ENCODE results near the gene MLEC. TPM values are rescaled to one million over a fixed set of nuclear protein-coding genes. Genes with fewer than 3 reads are reported as not detected.

MLEC gene, protein sequence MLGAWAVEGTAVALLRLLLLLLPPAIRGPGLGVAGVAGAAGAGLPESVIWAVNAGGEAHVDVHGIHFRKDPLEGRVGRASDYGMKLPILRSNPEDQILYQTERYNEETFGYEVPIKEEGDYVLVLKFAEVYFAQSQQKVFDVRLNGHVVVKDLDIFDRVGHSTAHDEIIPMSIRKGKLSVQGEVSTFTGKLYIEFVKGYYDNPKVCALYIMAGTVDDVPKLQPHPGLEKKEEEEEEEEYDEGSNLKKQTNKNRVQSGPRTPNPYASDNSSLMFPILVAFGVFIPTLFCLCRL
- 100 to 1,000 TPM in 1 of 5 experiments, 10 to 100 TPM in 4; 27.6 to 132 (median 57.6) TPM for total RNA-seq
- polyA plus RNA-seq, result 10 to 100 TPM; 24.5 to 41.6 TPM
- total RNA-seq, result 56.4 reads per million, percentile 74 among the genes with 10 or more reads in this experiment

DNA sequence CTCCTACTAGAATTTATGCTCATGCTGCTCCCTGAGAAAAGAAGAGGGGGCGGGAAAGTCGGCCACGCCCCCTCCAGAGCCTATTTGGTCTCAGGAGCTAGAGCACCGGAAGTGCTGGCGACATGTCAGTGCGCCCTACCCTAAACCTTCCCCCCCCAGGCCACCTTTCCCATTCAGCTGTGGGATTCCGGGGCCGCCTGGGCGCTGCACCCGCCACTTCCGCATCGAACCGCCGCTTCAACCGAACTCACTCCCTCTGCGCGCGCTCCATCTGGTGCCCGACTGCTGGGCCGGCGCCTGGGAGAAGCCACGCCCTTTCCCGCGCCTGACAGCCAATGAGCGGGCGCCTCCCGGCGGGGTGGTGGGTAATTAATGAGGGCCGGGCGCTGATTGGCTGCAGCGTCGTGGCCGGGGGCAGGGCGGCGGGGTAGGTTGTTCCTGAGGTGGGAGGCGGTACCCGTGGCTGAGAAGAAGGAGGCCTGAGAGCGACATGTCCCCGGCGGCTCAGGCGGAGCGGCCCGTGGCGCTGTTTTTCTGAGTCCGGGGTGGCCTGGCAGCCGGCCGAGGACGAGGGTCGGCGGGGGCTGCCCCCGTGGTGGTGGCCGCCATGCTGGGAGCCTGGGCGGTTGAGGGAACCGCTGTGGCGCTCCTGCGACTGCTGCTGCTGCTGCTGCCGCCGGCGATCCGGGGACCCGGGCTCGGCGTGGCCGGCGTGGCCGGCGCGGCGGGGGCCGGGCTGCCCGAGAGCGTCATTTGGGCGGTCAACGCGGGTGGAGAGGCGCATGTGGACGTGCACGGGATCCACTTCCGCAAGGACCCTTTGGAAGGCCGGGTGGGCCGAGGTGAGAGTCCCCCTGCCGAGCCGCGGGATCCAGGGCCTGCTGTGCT is at the start of gene MLEC:
Gene MLEC (plus strand): TSS at position 460 of the 888 bp plus-strand sequence. CDS start 148 bp downstream, at position 608.
- ChIA-PET POLR2A (interaction anchor here (0.6 to 1.5 kb wide), 4 partner anchors 39 to 396 kb away, joined by 3 read pairs; partner anchors contain the start of gene POP5), CTCF (interaction anchor here (0.7 to 3.2 kb wide), 3 partner anchors 28 to 41 kb away, joined by 3 to 11 read pairs (median 6); no protein-coding TSS in a partner anchor)
- Histone ChIP-seq H3K4me3 (ENCODE audit: low read length) (peak within 1 kb of the TSS; percentile 99), H3K36me3 (ENCODE audit: control insufficient read depth in 2 of 3, insufficient read depth in 3 of 3, low read length in 3 of 3) (no peaks in the 10 kb centered on the region), H3K9me3 (ENCODE audit: control insufficient read depth in 2 of 3, low read length in 3 of 3) (no peaks in the 10 kb centered on the region), H3K27ac (ENCODE audit: low read depth, low read length) (peak within 1 kb of the TSS; percentile 77), H3K27me3 (ENCODE audit: control insufficient read depth in 2 of 2, insufficient read depth in 2 of 2, low read length in 2 of 2) (no peaks in the 10 kb centered on the region), H3K4me1 (ENCODE audit: control insufficient read depth in 2 of 2, insufficient read depth in 2 of 2, low read length in 2 of 2) (peaks cover 12 to 22% of the 10 kb centered on the region in 2 donors)
- peak within 1 kb of the TSS; percentile 91 to 97 (median 95) for H3K27ac Mint-ChIP-seq
- H3K36me3 Mint-ChIP-seq, result peaks cover 0 to 5% (median 0%) of the 10 kb centered on the region in 5 donors
- peaks cover 0 to 3% (median 0%) of the 10 kb centered on the region in 5 donors for H3K27me3 Mint-ChIP-seq
- H3K9me3 Mint-ChIP-seq, result peaks cover 0 to 3% (median 0%) of the 10 kb centered on the region in 11 donors
- DNase-seq, result peak; percentile 98 to 100 (median 99)
- peak; percentile 88 for ATAC-seq
- intact Hi-C loops (cut with micrococcal nuclease), result loop anchor here (1.0 to 5.0 kb wide), 28 partner anchors 23 to 1840 kb away; partner anchors contain the start of genes ACADS (in 2 of the 2), DIABLO (in 2 of the 2), POP5 (in 2 of the 2) and SPPL3 (in 2 of the 2)
- H3K4me3 Mint-ChIP-seq, result peak within 1 kb of the TSS; percentile 90 to 95 (median 94)
- H3K4me1 Mint-ChIP-seq, result peaks cover 22 to 53% (median 41%) of the 10 kb centered on the region in 7 donors

DNA sequence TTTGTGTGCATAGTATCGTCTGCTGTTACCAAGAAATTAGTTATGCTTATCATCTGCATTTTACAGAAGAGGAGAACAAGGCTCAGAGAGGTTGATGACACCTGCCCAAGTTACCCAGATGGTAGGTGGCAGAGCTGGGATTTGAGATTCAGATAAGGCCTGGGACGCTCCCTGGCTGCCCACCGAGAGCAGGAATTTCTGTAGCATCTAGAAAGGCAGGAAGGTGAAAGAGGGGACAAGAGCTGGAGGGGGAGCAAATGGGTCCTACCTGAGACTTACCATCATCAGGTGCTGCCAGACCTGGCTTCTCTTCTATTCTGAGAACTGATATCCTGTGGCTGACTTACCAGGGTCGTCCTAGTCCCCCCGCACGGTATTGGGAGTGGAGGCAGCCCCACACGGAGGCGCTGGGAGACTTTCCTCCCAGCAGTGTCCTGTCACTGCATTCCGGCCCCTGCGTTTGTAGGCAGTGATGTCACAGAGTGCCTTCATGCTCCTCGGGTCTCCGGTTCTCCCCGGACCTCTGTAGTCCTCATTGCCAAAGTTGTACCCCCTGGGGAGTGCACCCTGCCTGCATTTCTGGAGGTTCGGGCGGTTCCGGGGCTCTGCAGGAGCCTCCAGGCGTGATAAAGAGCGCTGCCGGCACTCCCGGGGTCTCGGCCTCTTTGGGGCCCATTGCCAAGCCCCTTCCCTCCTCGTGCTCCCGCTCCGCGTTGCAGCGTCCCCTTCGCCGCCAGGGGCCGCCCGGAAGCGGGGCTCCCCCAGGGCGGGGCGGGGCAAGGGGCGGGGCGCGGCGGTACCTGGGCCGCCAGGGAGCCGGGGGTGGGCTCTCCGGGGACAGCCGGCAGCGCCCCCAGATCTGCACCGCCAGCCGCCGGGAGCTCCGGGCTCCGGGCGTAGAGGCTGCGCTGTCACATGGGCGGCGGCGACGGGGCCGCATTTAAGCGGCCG is 46.9 kb upstream of the MLEC start, which contains the start of gene CABP1:
Gene CABP1 (plus strand): TSS at position 856 of the 951 bp plus-strand sequence. CDS start 60 bp downstream, at position 916.
- H3K27me3 Mint-ChIP-seq, result peaks cover 33 to 62% (median 40%) of the 10 kb centered on the region in 5 donors
- no peaks in the 10 kb centered on the region for H3K36me3 ChIP-seq (ENCODE audit: control insufficient read depth in 2 of 3, insufficient read depth in 3 of 3, low read length in 3 of 3)
- H3K4me1 Mint-ChIP-seq, result peaks cover 0 to 10% (median 6%) of the 10 kb centered on the region in 7 donors
- CTCF ChIA-PET, result interaction anchor here (0.6 kb wide), 1 partner anchor 9 kb away, joined by 3 read pairs; no protein-coding TSS in a partner anchor
- no peak within 1 kb of the TSS for H3K27ac ChIP-seq (ENCODE audit: low read depth, low read length)
- peak within 1 kb of the TSS; percentile 44 for H3K4me3 ChIP-seq (ENCODE audit: low read length)
- ATAC-seq (peak; percentile 82), DNase-seq (peak; percentile 18 to 65 (median 46))
- peak within 1 kb of the TSS in 1 of 9 donors; percentile 76 for H3K27ac Mint-ChIP-seq
- H3K9me3 ChIP-seq (ENCODE audit: control insufficient read depth in 2 of 3, low read length in 3 of 3), result no peaks in the 10 kb centered on the region
- peaks cover 4 to 8% of the 10 kb centered on the region in 2 donors for H3K4me1 ChIP-seq (ENCODE audit: control insufficient read depth in 2 of 2, insufficient read depth in 2 of 2, low read length in 2 of 2)
- peak within 1 kb of the TSS; percentile 70 to 89 (median 74) for H3K4me3 Mint-ChIP-seq
- POLR2A ChIA-PET, result interaction anchor here (0.6 kb wide), 1 partner anchor 269 kb away, joined by 3 read pairs; no protein-coding TSS in a partner anchor
- H3K9me3 Mint-ChIP-seq, result no peaks in the 10 kb centered on the region
- H3K27me3 ChIP-seq (ENCODE audit: control insufficient read depth in 2 of 2, insufficient read depth in 2 of 2, low read length in 2 of 2), result peaks cover 19 to 26% of the 10 kb centered on the region in 2 donors
- peaks cover 0 to 4% (median 0%) of the 10 kb centered on the region in 5 donors for H3K36me3 Mint-ChIP-seq
- intact Hi-C loops (cut with micrococcal nuclease), result loop anchor here (2.0 to 10.0 kb wide), 3 partner anchors 201 to 262 kb away; partner anchors contain the start of genes COX6A1 (in 1 of the 2) and SPPL3 (in 1 of the 2)

DNA sequence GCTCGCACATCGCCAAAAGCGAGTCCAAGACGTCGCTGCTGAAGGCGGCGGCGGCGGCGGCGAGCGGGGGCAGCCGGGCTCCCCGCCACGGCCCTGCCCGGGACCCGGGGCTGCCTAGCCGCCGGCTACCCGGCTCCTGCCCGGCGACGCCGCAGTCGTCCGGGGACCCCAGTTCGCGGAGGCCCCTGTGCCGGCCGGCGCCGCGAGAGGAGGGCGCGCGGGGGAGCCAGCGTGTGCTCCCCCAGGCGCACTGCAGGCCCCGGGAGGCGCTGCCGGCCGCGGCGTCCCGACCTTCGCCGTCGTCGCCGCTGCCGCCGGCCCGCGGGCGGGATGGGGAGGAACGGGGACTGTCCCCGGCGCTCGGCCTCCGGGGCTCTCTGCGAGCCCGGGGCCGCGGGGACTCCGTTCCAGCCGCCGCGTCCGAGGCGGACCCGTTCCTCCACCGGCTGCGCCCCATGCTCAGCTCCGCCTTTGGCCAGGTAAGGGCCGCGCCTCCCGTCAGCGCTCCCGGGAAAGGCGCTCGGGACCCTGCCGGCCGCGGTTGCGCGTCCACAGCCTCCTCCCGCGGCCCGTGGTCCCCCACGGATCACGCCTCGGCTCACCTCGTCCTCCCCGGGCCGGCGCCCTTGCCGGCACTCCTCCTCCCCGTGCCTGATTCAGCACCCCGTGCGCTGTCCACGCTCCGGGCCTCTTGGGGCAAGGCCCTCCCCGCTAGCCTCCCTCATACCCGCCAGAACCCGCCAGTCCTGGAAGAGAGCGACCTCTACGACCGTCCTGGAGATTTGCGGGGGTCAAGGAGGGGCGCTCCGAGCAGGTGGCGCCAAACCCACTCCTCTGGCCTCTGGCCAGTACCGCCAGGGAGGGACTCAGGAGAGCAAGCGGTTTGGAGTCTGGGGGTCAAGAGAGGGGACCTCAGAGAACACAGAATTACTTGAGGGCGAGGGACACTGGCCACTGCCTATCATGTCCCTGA is 45.8 kb upstream of the MLEC start:
- Mint-ChIP-seq H3K27me3 (peaks cover 41 to 72% (median 45%) of the 10 kb centered on the region in 5 donors), H3K9me3 (no peaks in the 10 kb centered on the region), H3K4me3 (peak overlapping the region; percentile 64 to 84 (median 73)), H3K4me1 (peaks cover 0 to 10% (median 6%) of the 10 kb centered on the region in 7 donors), H3K27ac (no peak overlapping the region), H3K36me3 (peaks cover 0 to 4% (median 0%) of the 10 kb centered on the region in 5 donors)
- ChIA-PET CTCF (interaction anchor here (0.6 kb wide), 2 partner anchors 8 to 216 kb away, joined by 3 read pairs; no protein-coding TSS in a partner anchor), POLR2A (interaction anchor here (0.6 kb wide), 1 partner anchor 268 kb away, joined by 3 read pairs; no protein-coding TSS in a partner anchor)
- ATAC-seq, result peak; percentile 81
- Histone ChIP-seq H3K4me1 (ENCODE audit: control insufficient read depth in 2 of 2, insufficient read depth in 2 of 2, low read length in 2 of 2) (peaks cover 4 to 8% of the 10 kb centered on the region in 2 donors), H3K9me3 (ENCODE audit: control insufficient read depth in 2 of 3, low read length in 3 of 3) (no peaks in the 10 kb centered on the region), H3K4me3 (ENCODE audit: low read length) (peak overlapping the region; percentile 44), H3K27ac (ENCODE audit: low read depth, low read length) (no peak overlapping the region), H3K27me3 (ENCODE audit: control insufficient read depth in 2 of 2, insufficient read depth in 2 of 2, low read length in 2 of 2) (peaks cover 19 to 26% of the 10 kb centered on the region in 2 donors), H3K36me3 (ENCODE audit: control insufficient read depth in 2 of 3, insufficient read depth in 3 of 3, low read length in 3 of 3) (no peaks in the 10 kb centered on the region)
- intact Hi-C loops (cut with micrococcal nuclease), result loop anchor here (1.0 to 10.0 kb wide), 4 partner anchors 45 to 261 kb away; partner anchors contain the start of genes COX6A1 (in 1 of the 2) and SPPL3 (in 1 of the 2)
- peak; percentile 28 to 66 (median 54) for DNase-seq

DNA sequence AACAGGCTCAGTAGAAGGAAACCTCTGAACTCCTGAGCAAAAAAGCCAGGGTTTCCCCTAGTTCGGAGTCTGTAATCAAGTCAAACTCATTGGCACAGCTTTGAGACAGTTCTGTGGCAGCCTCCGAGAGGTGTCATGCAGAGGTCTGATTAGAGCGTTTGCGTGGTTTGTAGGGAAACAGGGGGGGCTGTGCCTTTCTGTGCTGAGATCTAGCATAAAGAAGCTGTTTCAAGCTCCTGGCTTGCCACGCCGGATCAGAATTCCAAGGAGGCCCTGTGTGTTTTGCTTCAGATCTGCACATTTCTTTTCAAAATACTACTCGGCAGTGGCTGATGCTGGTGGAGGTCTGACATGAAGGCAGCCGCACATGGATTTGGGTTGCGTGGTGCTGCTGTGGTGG is 44.8 kb upstream of the MLEC start:
- peak overlapping the region in 6 of 10 donors; percentile 8 to 84 (median 68) for H3K4me3 Mint-ChIP-seq
- H3K27ac ChIP-seq (ENCODE audit: low read depth, low read length), result no peak overlapping the region
- intact Hi-C loops (cut with micrococcal nuclease), result loop anchor here (5.0 to 10.0 kb wide), 2 partner anchors 213 to 260 kb away; partner anchors contain the start of gene SPPL3 (in 1 of the 2)
- H3K27me3 ChIP-seq (ENCODE audit: control insufficient read depth in 2 of 2, insufficient read depth in 2 of 2, low read length in 2 of 2), result peaks cover 19 to 26% of the 10 kb centered on the region in 2 donors
- no peaks in the 10 kb centered on the region for H3K9me3 Mint-ChIP-seq
- DNase-seq (no peak), ATAC-seq (no peak)
- CTCF ChIA-PET, result interaction anchor here (0.6 kb wide), 1 partner anchor 217 kb away, joined by 3 read pairs; no protein-coding TSS in a partner anchor
- H3K4me1 Mint-ChIP-seq, result peaks cover 4 to 14% (median 10%) of the 10 kb centered on the region in 7 donors
- H3K9me3 ChIP-seq (ENCODE audit: control insufficient read depth in 2 of 3, low read length in 3 of 3), result no peaks in the 10 kb centered on the region
- peaks cover 0 to 4% (median 0%) of the 10 kb centered on the region in 5 donors for H3K36me3 Mint-ChIP-seq
- H3K4me3 ChIP-seq (ENCODE audit: low read length), result no peak overlapping the region
- POLR2A ChIA-PET, result no interaction called here
- no peak overlapping the region for H3K27ac Mint-ChIP-seq
- H3K27me3 Mint-ChIP-seq, result peaks cover 47 to 77% (median 53%) of the 10 kb centered on the region in 5 donors
- no peaks in the 10 kb centered on the region for H3K36me3 ChIP-seq (ENCODE audit: control insufficient read depth in 2 of 3, insufficient read depth in 3 of 3, low read length in 3 of 3)
- H3K4me1 ChIP-seq (ENCODE audit: control insufficient read depth in 2 of 2, insufficient read depth in 2 of 2, low read length in 2 of 2), result peaks cover 4 to 8% of the 10 kb centered on the region in 2 donors

Measured in naive thymus-derived CD4-positive, alpha-beta T cell (primary cell).